GM18951 (cell line): ENCODE measurements around the gene YBEY.

Experiments
- POLR2A ChIP-seq: IDR thresholded peaks from 4 replicates; pipeline ENCODE4 v1.6.1; 2011; ENCODE audit warnings: mild to moderate bottlenecking; ENCODE audit not compliant: insufficient read length, insufficient read depth; ENCODE audit errors: extremely low read depth
- in situ Hi-C: fragments of 300-500 bp; cut with MboI; formaldehyde crosslinking; loops from one replicate; pipeline ENCODE4 v1.12.0; 2022; ENCODE audit warnings: low sequenced_read_pairs, mixed read lengths, inconsistent platforms; ENCODE audit not compliant: unreplicated experiment

The YBEY gene

DNA sequence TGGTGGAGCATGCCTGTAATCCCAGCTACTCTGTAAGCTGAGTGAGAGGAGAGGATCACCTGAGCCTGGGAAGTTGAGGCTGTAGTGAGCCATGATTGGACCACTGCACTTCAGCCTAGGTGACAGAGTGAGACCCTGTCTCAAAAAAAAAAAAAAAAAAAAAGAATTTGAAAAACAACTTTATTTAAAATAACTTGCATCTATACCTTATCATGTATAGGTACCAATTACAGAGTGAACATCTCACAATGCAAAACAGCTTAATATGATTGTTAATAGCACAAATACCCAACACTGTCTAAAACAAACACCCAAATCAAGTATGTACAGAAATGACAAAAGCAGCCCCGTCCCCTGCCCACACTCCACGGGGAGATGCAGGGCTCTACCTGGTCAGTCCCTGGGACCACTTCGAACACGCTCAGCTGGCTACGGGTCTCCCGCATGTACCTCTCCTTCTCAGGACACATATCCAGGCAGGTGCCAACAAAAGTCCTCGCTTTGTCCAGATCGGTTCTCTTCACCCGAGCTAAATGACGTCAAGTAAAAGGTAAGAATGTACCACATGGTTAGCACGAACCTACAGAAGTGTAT lies 11.2 kb upstream of the YBEY start:
- no peak for TF ChIP-seq POLR2A
- in situ Hi-C loops = no loop called here

- no peak for TF ChIP-seq POLR2A
- in situ Hi-C loops = no loop called here
Observed at GRCh38 chr21:46284077-46284644, 2.0 kb upstream of the YBEY start.

- no peak for TF ChIP-seq POLR2A
- in situ Hi-C loops = no loop called here
Observed at GRCh38 chr21:46284733-46285132, 1.4 kb upstream of the YBEY start.

GRCh38 chr21:46285206-46285661 lies 908 bp upstream of the YBEY start, which contains the start of gene MCM3AP:
Gene MCM3AP (minus strand): TSS chr21:46285611. CDS start chr21:46285286, 325 bp downstream.
- no peak for TF ChIP-seq POLR2A
- in situ Hi-C loops = no loop called here

- in situ Hi-C loops = no loop called here
- no peak for TF ChIP-seq POLR2A
Observed at GRCh38 chr21:46286648-46287002, 483 bp downstream of the YBEY start.

DNA sequence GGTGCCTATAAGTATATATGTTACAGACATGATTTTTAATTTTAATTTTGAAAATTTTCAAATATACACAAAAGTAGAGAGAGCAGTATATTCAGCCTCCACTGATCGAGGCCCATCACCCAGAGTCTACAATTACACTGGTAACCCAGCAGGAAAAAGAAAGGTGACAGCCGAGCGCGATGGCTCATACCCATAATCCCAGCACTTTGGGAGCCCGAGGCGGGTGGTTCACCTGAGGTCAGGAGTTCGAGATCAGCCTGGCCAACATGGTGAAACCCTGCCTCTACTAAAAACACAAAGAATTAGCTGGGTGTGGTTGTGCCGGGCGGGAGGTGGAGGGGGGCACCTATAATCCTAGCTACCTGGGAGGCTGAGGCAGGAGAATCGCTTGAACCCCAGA lies 1.4 kb downstream of the YBEY start:
- TF ChIP-seq POLR2A = no peak
- in situ Hi-C loops = no loop called here

DNA sequence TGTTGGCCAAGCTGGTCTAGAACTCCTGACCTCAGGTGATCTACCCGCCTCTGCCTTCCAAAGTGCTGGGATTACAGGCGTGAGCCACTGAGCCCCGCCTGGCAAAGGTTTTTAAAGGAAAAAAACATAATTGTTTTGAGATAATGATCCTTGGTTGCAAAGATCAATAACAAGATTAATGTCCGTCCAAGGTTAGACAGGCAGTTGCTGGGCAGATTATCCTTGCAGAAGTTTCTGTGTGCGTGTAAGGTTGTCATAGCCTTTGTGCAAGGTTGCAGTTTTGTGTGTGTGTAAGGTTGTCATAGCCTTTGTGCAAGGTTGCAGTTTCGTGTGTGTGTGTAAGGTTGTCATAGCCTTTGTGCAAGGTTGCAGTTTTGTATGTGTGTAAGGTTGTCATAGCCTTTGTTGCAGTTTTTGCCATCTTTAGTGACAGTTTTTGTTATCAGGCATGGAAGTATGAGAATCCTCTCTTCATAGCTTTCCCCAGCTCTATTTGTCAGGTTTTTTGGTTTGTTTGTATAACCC lies 3.6 kb downstream of the YBEY start:
- in situ Hi-C loops = no loop called here
- no peak for TF ChIP-seq POLR2A

- in situ Hi-C loops = no loop called here
- TF ChIP-seq POLR2A = no peak
Observed at GRCh38 chr21:46291561-46291960, 5.4 kb downstream of the YBEY start.

- in situ Hi-C loops = no loop called here
- no peak for TF ChIP-seq POLR2A
Observed at GRCh38 chr21:46294647-46295176, 8.6 kb downstream of the YBEY start.

- in situ Hi-C loops = no loop called here
- no peak for TF ChIP-seq POLR2A
Observed at GRCh38 chr21:46295177-46295770, 9.1 kb downstream of the YBEY start.

DNA sequence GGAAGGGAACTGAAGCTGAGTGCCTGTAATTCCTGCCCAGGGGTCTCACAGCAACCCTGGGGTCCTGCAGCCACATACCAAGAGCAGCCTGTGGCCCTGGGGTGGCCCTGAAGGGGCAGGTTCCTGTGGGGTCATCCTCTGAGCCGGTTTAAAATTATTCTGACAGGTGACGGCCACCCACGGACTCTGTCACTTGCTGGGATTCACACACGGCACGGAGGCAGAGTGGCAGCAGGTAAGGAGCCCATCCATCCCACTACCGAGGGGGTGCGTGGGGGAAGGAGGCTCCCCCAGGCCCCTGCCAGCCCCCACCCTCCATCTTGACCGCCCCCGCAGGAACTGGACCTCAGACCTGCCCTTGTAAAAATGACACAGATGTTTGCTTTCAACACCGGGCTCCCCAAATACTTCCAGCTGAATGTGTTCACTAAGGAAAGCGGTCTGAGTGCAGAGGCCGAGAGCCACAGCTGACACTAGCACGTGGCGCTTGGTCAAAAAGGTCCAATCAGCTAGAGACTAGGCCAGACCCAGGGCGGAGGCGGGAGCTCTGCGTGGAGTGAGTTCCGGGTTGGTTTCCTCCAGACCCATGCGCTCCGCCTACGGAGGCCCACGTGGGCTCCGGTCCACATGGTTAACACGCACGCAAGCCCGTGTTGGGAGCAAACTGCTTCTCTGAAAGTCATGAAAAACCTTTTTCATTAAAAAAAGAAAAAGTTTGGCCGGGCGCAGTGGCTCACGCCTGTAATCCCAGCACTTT lies 10.0 kb downstream of the YBEY start:
- peak; percentile 29 for TF ChIP-seq POLR2A
- in situ Hi-C loops = no loop called here

DNA sequence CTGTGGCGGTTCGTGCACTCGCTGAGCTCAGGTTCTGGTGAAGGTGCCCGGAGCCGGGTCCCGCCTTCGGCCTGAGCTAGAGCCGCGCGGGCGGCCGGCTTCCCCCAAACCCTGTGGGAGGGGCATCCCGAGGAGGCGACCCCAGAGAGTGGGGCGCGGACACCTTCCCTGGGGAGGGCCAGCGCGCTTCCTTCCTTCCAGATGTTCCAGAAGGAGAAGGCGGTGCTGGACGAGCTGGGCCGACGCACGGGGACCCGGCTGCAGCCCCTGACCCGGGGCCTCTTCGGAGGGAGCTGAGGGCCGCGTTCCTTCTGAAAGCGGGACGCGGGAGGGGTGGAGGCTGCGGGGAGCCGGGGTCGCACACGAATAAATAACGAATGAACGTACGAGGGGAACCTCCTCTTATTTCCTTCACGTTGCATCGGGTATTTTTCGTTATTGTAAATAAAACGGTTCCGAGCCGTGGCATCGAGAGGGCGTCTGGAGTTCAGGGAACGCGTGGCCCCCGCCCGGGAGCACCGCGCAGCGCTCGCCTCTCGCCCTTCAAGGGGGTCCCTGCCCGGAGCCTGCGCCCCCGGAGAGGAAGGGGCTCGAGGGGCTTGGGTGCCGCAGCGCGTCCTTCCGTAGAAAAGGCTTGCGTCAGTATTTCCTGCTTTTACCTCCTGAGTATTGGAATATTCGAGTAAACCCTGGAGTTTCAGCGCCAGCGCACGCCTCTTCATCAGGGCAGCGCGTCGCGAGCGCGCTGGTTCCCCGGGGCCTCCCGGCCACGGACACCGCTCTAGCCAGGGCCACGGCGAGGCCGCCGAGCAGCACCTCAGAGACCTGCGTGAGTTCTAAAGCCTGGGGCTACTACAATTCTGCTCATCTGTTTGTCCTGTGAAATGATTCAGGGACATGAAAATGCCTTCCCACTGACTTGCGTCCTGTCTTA lies 11.5 kb downstream of the YBEY start:
- in situ Hi-C loops = no loop called here
- no peak for TF ChIP-seq POLR2A
